Aorta (tissue), 5 donors: Measurements from ENCODE around the gene ZNF528. TPM values are rescaled to one million over a fixed set of nuclear protein-coding genes. Genes with fewer than 3 reads are reported as not detected.

Experiments used
- ATAC-seq: fragments of 200-7000 bp; cut with Tn5 transposase; one replicate; pipeline ENCODE4 v1.9.1; 2022; ENCODE audit warnings: moderate library complexity; ENCODE audit not compliant: low FRiP score
- DNase-seq, 2 donors: peaks; one replicate each; pipeline ENCODE4 v3.0.0-alpha.2; 2020
- H3K27ac ChIP-seq, 2 donors: one replicate each; pipeline ENCODE4 v1.5.1; 2013; ENCODE audit warnings: low read length in 2 of 2, mild to moderate bottlenecking in 2 of 2, moderate library complexity in 2 of 2, control low read depth in 1 of 2, inconsistent platforms in 1 of 2, low read depth in 1 of 2
- H3K27me3 ChIP-seq, 2 donors: one replicate each; pipeline ENCODE4 v1.6.1; 2013; ENCODE audit warnings: control low read depth in 1 of 2, low read length in 1 of 2, mild to moderate bottlenecking in 1 of 2, moderate library complexity in 1 of 2; ENCODE audit not compliant: insufficient read depth in 2 of 2, control insufficient read depth in 1 of 2
- H3K36me3 ChIP-seq, 2 donors: one replicate each; pipeline ENCODE4 v1.6.1; 2013; ENCODE audit warnings: control low read depth in 1 of 2, low read length in 1 of 2, mild to moderate bottlenecking in 1 of 2; ENCODE audit not compliant: insufficient read depth in 2 of 2, control insufficient read depth in 1 of 2
- H3K4me1 ChIP-seq, 2 donors: one replicate each; pipeline ENCODE4 v1.6.1; 2013; ENCODE audit warnings: low read length in 2 of 2, control low read depth in 1 of 2, mild to moderate bottlenecking in 1 of 2, moderate library complexity in 1 of 2; ENCODE audit not compliant: insufficient read depth in 2 of 2, control insufficient read depth in 1 of 2
- H3K4me3 ChIP-seq, 2 donors: one replicate each; pipeline ENCODE4 v1.5.1; 2013; ENCODE audit warnings: low read length in 2 of 2, control low read depth in 1 of 2, mild to moderate bottlenecking in 1 of 2
- H3K9me3 ChIP-seq: one replicate; pipeline ENCODE4 v1.6.1; 2013; ENCODE audit warnings: mild to moderate bottlenecking, low read length; ENCODE audit not compliant: control insufficient read depth
- WGBS, 2 donors: extraction: QIAGEN DNeasy Blood & Tissue Kit; methylation state at CpG; one replicate each; pipeline ENCODE4 v1.1.7; 2013; 5-methylcytosine and 5-hydroxymethylcytosine counted together
- intact Hi-C, 2 donors: fragments of 100-400 bp; cut with DNase I; formaldehyde crosslinking; loops; one replicate each; pipeline versions ENCODE4 v1.14.2 to v1.15.0; 2022
- polyA plus RNA-seq, 2 donors: library from polyadenylated mRNA; stranded (reverse); fragments of 200-250 nt; gene quantifications; one replicate each; pipeline ENCODE4 v1.2.3, GENCODE V29; 2013
- total RNA-seq, 2 donors: library from RNA; stranded (reverse); fragmentation: NEBNext Ultra II Directional; extraction: Animal tissue kit (Norgen Biotek cat#: 25700); gene quantifications; one replicate each; pipeline ENCODE4 v1.2.1, GENCODE V29; 2021
- donor health status: healthy with polysubstance abuse.
- donor health status: Bipolar disorder and iron deficiency.
- donor health status: DM: no; HTN: no; CAD: no.
- donor health status: DM: no; HTN: no; CAD: no.
- donor health status: DM: yes; HTN: yes; CAD: no.

ZNF528 gene
- total and polyA plus RNA-seq, 4 donors = 3.4 to 32.1 (median 20.1) TPM

GRCh38 chr19:52415711-52416110 lies 18.1 kb downstream of the ZNF528 start:
- intact Hi-C loops = no loop called here
- DNase-seq (no peak), ATAC-seq (no peak)
- 94 to 97% methylated on average over 5 of the region's 5 CpGs for WGBS, 2 donors
- Histone ChIP-seq H3K4me1 (no peaks in the 10 kb centered on the region), H3K36me3 (peaks cover 3 to 4% of the 10 kb centered on the region in 2 donors), H3K4me3 (no peak overlapping the region), H3K27ac (no peak overlapping the region), H3K27me3 (no peaks in the 10 kb centered on the region), H3K9me3 (peaks cover 33% of the 10 kb centered on the region)

- Histone ChIP-seq H3K27ac (no peak within 1 kb of the TSS), H3K36me3 (no peaks in the 10 kb centered on the region), H3K9me3 (peaks cover 4% of the 10 kb centered on the region), H3K4me3 (no peak within 1 kb of the TSS), H3K4me1 (no peaks in the 10 kb centered on the region), H3K27me3 (no peaks in the 10 kb centered on the region)
- intact Hi-C loops = no loop called here
- DNase-seq (no peak), ATAC-seq (no peak)
- 48 to 62% methylated on average over 27 of the region's 27 CpGs for WGBS, 2 donors
Observed at GRCh38 chr19:52428937-52429336, 31.3 kb downstream of the ZNF528 start, which contains the start of gene ZNF534. Gene ZNF534, plus strand, starts transcription at chr19:52429148. Its CDS starts 2,327 bp downstream, at chr19:52431475.

GRCh38 chr19:52442179-52442578 lies 44.5 kb downstream of the ZNF528 start:
- no peaks in the 10 kb centered on the region for H3K27me3 ChIP-seq
- H3K27ac ChIP-seq = no peak overlapping the region
- no peak for ATAC-seq
- H3K4me3 ChIP-seq = no peak overlapping the region
- intact Hi-C loops = no loop called here
- no peaks in the 10 kb centered on the region for H3K36me3 ChIP-seq
- DNase-seq = no peak
- no peaks in the 10 kb centered on the region for H3K4me1 ChIP-seq
- peaks cover 17% of the 10 kb centered on the region for H3K9me3 ChIP-seq
- 72 to 74% methylated on average over 3 of the region's 3 CpGs for WGBS, 2 donors

GRCh38 chr19:52444506-52444905 lies 46.9 kb downstream of the ZNF528 start:
- Histone ChIP-seq H3K4me3 (no peak overlapping the region), H3K4me1 (no peaks in the 10 kb centered on the region)

GRCh38 chr19:52451241-52451640 lies 53.6 kb downstream of the ZNF528 start:
- no peak overlapping the region for H3K4me3 ChIP-seq
- intact Hi-C loops = no loop called here
- ATAC-seq = no peak
- DNase-seq = no peak
- no peak overlapping the region for H3K27ac ChIP-seq
- H3K4me1 ChIP-seq = no peaks in the 10 kb centered on the region
- WGBS, 2 donors = 15 to 27% methylated on average over 40 to 41 of the region's 41 CpGs
- peaks cover 0 to 3% of the 10 kb centered on the region in 2 donors for H3K36me3 ChIP-seq
- H3K9me3 ChIP-seq = peaks cover 11% of the 10 kb centered on the region
- H3K27me3 ChIP-seq = no peaks in the 10 kb centered on the region

More at GRCh38 chr19:52444506-52444905, 46.9 kb downstream of the ZNF528 start:
- Histone ChIP-seq H3K27ac (no peak overlapping the region), H3K9me3 (peaks cover 9% of the 10 kb centered on the region), H3K27me3 (no peaks in the 10 kb centered on the region), H3K36me3 (no peaks in the 10 kb centered on the region)
- WGBS, 2 donors = 36 to 42% methylated on average over 2 of the region's 2 CpGs
- no peak for DNase-seq
- ATAC-seq = no peak
- intact Hi-C loops = no loop called here

- DNase-seq (peak; percentile 86 to 92), ATAC-seq (peak; percentile 90)
- Histone ChIP-seq H3K4me1 (no peaks in the 10 kb centered on the region), H3K9me3 (peaks cover 20% of the 10 kb centered on the region), H3K27me3 (no peaks in the 10 kb centered on the region), H3K4me3 (peak within 1 kb of the TSS; percentile 14 to 80), H3K36me3 (peaks cover 7 to 13% of the 10 kb centered on the region in 2 donors), H3K27ac (no peak within 1 kb of the TSS)
- WGBS, 2 donors = 1% methylated on average over 48 of the region's 48 CpGs
- intact Hi-C loops = no loop called here
Observed at GRCh38 chr19:52453324-52454094, 55.9 kb downstream of the ZNF528 start, which contains the start of gene ZNF578. Gene ZNF578, plus strand, starts transcription at chr19:52453553. Its CDS starts 48,293 bp downstream, at chr19:52501846.

- Histone ChIP-seq H3K9me3 (peaks cover 17% of the 10 kb centered on the region), H3K4me1 (no peaks in the 10 kb centered on the region), H3K36me3 (peaks cover 3 to 5% of the 10 kb centered on the region in 2 donors), H3K27ac (no peak overlapping the region), H3K27me3 (no peaks in the 10 kb centered on the region), H3K4me3 (no peak overlapping the region)
- intact Hi-C loops = no loop called here
- DNase-seq (no peak), ATAC-seq (no peak)
- 85 to 87% methylated on average over 14 of the region's 14 CpGs for WGBS, 2 donors
Observed at GRCh38 chr19:52464798-52465470, 67.3 kb downstream of the ZNF528 start.
